Sigmoid colon (tissue), 3 donors: ENCODE data around the gene PPL.

ENCODE experiments used
- CTCF ChIP-seq, 4 experiments: fragments of 450-650 bp in 3 of 4; fragments of 200-600 bp in 1 of 4; IDR thresholded peaks; one replicate each; pipeline ENCODE4 v1.5.1; 2016 to 2019; ENCODE audit warnings: antibody characterized with exemption in 4 of 4, mild to moderate bottlenecking in 3 of 4, moderate library complexity in 2 of 4
- POLR2A ChIP-seq, 2 donors: fragments of 450-650 bp; IDR thresholded peaks; one replicate each; pipeline ENCODE4 v1.6.1; 2016; ENCODE audit warnings: antibody characterized with exemption in 2 of 2, mild to moderate bottlenecking in 2 of 2, moderate library complexity in 2 of 2

DNA sequence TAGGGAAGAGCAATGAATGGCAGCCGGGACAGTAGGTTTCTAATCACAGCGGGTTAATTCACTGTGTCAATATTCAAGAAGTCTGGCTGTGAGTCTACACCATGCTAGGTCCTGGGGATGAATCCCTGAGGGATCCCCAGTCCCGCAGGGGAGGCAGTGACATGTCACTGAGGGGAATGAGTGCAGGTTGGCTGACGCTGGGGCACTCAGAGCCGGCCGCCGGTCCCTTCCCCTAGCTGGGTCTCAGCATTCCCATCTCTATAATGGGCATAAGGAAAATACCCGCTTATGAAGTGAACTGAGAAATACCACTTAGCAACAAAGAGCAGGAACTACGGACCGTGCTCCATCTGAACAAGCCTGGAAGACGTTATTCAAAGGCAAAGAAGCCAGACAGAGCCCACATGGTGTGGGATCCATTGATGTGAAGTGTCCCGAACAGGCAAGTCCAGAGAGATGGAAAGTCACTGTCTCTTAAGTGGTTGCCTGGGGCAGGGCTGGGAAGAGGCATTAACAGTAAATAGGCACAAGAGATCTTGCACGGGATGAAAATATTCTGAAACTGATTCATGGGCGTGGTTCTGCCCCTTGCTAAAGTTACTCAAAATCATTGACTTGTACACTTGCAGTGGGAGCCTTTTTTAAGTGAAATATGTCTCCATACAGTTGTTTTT, 31.9 kb downstream of the PPL start:
- TF ChIP-seq CTCF (IDR thresholded peaks at IDR 0.05) (no peak), POLR2A (IDR thresholded peaks at IDR 0.05) (no peak)
